Measurements from ENCODE around the gene MED13L.

MED13L gene

DNA sequence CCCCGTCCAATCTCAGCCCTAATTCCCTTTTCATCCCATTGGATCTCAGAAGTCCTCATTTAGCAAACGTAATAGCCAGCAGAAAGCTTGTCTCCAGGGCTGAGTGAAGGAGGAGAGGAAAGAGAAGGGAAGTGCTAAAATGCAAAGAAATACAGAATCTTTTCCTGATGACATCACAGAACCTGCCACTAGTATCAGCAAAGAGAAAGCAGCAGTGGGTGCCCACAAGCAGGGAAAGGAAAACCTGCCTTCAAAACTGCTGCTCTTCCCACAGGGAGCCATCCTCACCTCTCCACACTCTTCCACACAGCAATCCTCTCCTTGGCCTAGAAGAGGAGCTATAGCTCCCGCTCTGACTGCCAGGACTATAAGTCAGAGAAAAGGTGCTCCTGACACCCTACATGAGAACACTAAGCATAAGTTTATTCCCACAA is 11.3 kb downstream of the MED13L start:
- H3K4me3 ChIP-seq (ENCODE audit: low read depth, low read length) = no peak overlapping the region
- TF ChIP-seq, protein P1, sequence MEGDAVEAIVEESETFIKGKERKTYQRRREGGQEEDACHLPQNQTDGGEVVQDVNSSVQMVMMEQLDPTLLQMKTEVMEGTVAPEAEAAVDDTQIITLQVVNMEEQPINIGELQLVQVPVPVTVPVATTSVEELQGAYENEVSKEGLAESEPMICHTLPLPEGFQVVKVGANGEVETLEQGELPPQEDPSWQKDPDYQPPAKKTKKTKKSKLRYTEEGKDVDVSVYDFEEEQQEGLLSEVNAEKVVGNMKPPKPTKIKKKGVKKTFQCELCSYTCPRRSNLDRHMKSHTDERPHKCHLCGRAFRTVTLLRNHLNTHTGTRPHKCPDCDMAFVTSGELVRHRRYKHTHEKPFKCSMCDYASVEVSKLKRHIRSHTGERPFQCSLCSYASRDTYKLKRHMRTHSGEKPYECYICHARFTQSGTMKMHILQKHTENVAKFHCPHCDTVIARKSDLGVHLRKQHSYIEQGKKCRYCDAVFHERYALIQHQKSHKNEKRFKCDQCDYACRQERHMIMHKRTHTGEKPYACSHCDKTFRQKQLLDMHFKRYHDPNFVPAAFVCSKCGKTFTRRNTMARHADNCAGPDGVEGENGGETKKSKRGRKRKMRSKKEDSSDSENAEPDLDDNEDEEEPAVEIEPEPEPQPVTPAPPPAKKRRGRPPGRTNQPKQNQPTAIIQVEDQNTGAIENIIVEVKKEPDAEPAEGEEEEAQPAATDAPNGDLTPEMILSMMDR (IDR thresholded peaks at IDR 0.05; ENCODE audit: borderline replicate concordance, insufficient read depth, low read depth, low read length) = no peak

DNA sequence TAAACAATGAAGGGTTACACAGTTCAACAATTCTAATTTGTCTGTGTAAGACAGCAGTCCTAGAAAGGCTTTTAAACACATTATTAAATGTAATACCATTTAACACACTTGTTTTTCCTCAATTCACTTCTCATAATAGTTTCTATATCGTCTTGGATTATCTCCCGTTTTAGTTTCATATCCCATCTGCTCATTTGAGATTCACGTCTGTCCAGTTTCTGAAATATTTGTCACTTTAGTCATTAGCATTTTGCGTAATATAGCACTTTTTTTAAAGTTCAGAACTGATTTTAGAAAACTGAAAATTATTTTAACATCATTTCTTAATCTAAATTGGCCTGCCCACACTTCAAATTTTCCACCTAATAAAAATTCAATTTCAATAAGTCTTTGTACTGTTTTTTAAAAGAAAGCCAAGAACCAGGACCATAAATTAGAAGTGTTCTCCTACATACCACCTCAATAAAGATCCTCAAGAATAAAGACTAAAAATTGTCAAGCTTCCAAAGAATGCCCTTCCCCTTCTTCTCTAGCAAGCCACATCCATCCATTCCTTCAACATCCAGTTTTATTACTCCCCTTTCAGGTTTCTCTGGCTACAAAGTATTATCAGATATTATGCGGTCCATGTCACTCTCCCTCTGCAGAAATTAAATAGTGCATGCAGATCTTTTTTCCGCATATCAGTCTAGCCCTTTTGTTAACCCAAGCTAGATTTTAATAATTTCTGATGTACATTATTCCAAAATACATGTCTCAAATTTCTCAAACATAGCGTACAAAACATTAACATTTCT is 11.9 kb downstream of the MED13L start:
- TF ChIP-seq, protein P1 (IDR thresholded peaks at IDR 0.05; ENCODE audit: borderline replicate concordance, insufficient read depth, low read depth, low read length) = no peak
- no peak overlapping the region for H3K4me3 ChIP-seq (ENCODE audit: low read depth, low read length)

DNA sequence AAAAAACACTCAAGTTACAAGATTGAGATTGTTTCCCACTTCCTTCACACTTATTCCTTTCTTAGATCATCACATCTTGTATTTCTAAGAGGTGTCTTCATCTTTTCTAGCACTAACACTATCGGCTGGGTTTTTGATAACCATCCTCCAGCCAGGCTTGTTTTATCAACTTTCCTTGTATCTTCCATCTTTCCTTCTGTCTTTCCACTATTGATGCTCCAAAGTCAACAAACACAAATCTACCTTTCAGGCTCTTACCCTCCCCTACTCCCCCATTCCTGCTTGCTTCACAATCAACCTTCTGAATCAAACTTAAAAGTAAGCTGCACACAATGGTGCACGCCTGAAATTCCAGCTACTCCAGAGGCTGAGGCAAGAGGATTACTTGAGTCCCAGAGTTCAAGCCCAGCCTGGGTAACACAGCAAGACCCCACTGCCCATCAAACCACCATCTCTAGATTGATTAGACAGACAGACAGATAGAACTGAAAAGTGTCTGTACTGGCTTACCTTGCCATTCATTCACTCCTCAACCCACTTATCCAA is 12.9 kb downstream of the MED13L start:
- TF ChIP-seq, protein P1 (IDR thresholded peaks at IDR 0.05; ENCODE audit: borderline replicate concordance, insufficient read depth, low read depth, low read length) = no peak
- no peak overlapping the region for H3K4me3 ChIP-seq (ENCODE audit: low read depth, low read length)

DNA sequence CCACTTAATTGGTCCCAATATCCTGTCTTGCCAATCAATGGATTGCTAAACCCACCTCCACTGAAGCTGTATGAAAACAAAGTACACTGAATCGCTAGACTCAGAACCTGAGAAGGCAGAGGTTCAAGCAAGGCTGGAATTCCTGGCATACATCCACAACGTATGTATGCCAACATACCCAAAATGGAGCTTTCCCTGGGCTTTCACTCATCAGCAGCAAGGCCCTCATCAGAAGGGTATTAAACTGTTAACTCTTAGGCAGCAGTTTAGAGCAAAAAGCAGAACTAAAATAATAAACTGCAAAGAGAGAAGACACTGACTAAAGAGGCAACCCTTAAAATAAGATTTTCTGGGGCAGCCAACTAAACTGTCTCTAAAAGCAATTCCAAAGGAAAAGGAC is 13.6 kb downstream of the MED13L start:
- H3K4me3 ChIP-seq (ENCODE audit: low read depth, low read length) = no peak overlapping the region
- TF ChIP-seq, protein P1 (IDR thresholded peaks at IDR 0.05; ENCODE audit: borderline replicate concordance, insufficient read depth, low read depth, low read length) = no peak

DNA sequence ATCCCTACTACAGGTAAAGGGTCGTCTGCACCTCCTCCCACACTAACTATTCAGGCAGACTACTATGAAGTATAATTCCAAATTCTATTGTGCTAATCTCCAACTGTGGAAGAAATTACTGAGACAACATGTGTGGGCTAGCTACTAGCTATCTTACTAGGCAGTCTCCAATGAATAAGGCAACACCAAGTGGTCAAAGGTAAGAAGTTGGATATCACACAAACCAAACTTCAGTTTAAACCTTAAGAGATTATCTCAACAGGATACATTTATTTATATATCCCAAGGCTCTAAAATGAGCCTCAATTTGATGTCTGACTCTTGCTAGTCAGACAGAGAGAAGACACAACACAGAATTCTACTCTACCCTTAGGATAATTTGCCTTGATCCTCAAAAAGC is 14.1 kb downstream of the MED13L start:
- H3K4me3 ChIP-seq (ENCODE audit: low read depth, low read length) = no peak overlapping the region
- TF ChIP-seq, protein P1 (IDR thresholded peaks at IDR 0.05; ENCODE audit: borderline replicate concordance, insufficient read depth, low read depth, low read length) = no peak

DNA sequence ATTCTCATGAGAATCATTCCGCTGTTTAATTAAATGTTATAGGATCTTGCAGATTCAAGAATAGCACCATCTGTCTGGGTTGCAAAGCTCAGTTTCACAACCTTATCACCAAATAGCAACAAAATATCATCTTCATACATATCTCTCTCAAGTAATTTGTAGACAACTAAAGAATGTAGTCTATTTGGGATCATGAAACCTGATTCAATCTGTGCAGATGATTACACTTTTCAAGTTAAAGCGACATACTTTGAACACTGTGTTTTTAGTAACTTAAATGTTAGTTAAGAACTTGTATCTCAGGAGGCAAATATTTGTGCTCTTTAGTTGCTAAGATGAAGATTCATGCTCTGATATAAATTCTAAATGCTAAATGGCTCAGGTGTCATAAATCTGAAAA is 14.8 kb downstream of the MED13L start:
- H3K4me3 ChIP-seq (ENCODE audit: low read depth, low read length) = no peak overlapping the region
- TF ChIP-seq, protein P1 (IDR thresholded peaks at IDR 0.05; ENCODE audit: borderline replicate concordance, insufficient read depth, low read depth, low read length) = no peak
